Erythroblast (primary cell): ENCODE measurements around the gene AP5Z1.

Experiments
- DNase-seq, 2 experiments: peaks; one replicate each; lab custom pipeline; 2025; lab: John Stamatoyannopoulos, UW
- GATA1 ChIP-seq: IDR thresholded peaks from 2 replicates; pipeline ENCODE4 v1.6.1; 2011; ENCODE audit warnings: low read depth, mild to moderate bottlenecking, control low read depth, low read length, moderate library complexity
- POLR2A ChIP-seq: IDR thresholded peaks from 2 replicates; pipeline ENCODE4 v1.6.1; 2011; ENCODE audit warnings: mild to moderate bottlenecking, low read length

The AP5Z1 gene

GRCh38 chr7:4803397-4804241 is 28.2 kb downstream of the AP5Z1 start:
- TF ChIP-seq POLR2A (no peak), GATA1 (no peak)
- no peak for DNase-seq

GRCh38 chr7:4805110-4805983 is 29.9 kb downstream of the AP5Z1 start:
- no peak for TF ChIP-seq GATA1
- no peak for TF ChIP-seq POLR2A
- no peak for DNase-seq

GRCh38 chr7:4805984-4806300 is 30.5 kb downstream of the AP5Z1 start:
- DNase-seq = no peak
- TF ChIP-seq GATA1 (no peak), POLR2A (no peak)

GRCh38 chr7:4806983-4807597 is 31.7 kb downstream of the AP5Z1 start:
- no peak for DNase-seq
- TF ChIP-seq POLR2A (no peak), GATA1 (no peak)

DNA sequence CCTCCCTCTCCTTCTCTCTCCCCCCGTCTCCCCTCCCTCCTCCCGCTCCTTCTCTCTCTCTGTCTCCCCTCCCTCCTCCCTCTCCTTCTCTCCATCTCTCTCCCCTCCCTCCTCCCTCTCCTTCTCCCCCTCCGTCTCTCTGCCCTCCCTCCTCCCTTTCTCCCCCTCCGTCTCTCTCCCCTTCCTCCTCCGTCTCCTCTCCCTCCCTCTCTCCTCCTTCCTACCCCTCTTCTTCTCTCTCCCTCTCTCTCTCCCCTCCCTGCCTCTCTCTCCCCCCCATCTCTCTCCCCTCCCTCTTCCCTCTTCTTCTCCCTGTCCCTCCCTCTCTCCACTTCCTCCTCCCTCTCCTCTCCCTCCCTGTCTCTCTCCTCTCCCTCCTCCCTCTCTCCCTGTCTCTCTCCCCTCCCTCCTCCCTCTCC is 32.2 kb downstream of the AP5Z1 start:
- TF ChIP-seq GATA1 = no peak
- DNase-seq = no peak

DNA sequence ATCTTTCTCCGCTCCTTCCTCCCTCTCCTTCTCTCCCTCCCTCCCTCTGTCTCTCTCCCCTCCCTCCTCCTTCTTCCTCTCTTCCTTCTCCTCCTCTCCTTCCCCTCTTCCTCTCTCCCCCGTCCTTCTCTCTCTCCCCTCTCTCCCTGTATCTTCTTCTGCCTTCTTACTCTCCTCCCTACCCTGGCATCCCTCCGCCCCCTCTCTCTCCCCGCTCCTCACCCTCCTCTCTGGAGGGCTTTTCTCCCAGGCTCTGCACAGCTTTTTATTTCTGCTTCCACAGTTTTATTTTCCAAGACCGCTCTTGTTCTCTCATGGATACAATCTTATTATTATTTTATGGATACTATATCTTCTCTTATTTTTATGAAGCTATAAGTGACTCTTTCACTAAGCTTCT is 32.6 kb downstream of the AP5Z1 start:
- DNase-seq = no peak
- TF ChIP-seq POLR2A (no peak), GATA1 (no peak)

GRCh38 chr7:4808565-4808964 is 33.1 kb downstream of the AP5Z1 start:
- TF ChIP-seq POLR2A = no peak
- TF ChIP-seq GATA1 = no peak
- DNase-seq = no peak

GRCh38 chr7:4809091-4809591 is 33.7 kb downstream of the AP5Z1 start:
- no peak for DNase-seq
- no peak for TF ChIP-seq GATA1
- TF ChIP-seq POLR2A = no peak

- TF ChIP-seq GATA1 = no peak
- no peak for TF ChIP-seq POLR2A
- no peak for DNase-seq
Observed at GRCh38 chr7:4809666-4810065, 34.2 kb downstream of the AP5Z1 start.

GRCh38 chr7:4814433-4814832 is 39.0 kb downstream of the AP5Z1 start:
- TF ChIP-seq POLR2A = no peak
- no peak for TF ChIP-seq GATA1
- DNase-seq = no peak

DNA sequence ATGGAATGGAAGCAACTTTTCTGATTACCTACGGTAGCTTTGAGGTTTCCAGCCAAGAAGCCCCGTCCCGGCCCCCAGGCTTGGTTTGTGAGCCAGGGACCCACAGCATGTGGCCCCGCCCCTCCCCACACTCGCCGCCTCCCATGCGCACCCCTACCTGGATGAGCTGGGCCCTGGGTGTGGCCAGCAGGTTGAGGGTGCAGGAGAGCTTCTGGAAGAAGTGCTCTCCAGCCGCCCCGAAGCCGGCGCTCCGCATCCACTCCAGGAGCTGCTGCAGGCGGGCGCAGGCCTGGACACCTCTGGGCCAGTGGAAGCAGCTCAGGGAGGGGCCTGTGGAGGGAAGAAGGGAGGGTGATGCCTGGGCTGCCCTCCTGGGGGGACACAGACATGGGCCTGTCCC is 39.7 kb downstream of the AP5Z1 start:
- TF ChIP-seq POLR2A (no peak), GATA1 (no peak)
- no peak for DNase-seq

DNA sequence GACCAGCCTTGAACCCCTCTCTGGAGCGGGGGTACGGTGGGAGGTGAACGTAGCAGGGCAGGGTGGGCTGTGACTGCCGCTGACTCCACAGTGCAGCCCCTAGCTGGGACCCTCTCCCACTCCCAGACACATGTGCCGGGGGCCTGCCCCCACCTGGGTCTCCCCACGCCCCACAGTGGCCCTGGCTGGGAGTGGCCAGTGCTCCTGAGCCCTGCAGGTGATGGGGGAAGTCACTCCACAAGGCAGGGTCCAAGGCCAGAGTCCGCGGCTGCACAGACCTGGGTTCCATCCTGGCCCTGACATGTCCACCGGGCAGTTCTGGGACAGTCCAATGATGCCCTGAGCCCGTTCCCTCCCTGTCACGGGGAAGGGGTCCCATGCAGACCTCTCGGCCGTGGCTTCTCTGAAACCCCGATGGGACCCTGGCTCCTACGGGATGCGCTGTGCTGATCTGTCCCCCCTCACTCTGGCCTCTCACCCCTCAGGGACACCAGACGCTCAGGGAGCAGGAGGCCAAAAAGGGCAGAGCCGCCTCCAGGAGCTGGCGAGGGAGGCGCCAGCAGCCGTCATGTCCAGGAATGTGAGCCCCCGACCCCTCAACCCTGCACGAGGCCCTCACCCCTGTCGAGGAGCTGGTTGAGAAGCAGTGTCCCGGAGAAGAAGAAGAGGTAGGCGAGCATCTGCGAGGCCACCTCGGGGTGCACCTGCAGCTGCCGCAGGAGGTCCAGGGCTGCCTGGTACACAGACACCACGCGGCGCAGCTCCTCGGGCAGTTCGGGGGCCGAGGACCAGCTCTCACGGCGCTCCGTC is 40.4 kb downstream of the AP5Z1 start:
- DNase-seq = no peak
- TF ChIP-seq POLR2A (no peak), GATA1 (no peak)

- no peak for TF ChIP-seq POLR2A
- no peak for TF ChIP-seq GATA1
- DNase-seq = no peak
Observed at GRCh38 chr7:4816419-4817080, 41.1 kb downstream of the AP5Z1 start.
